Measurements from ENCODE around the gene ZNF775. TPM values are rescaled to one million over a fixed set of nuclear protein-coding genes. Genes with fewer than 3 reads are reported as not detected.
"Not testable (repeated sequence)": the region's sequence is repeated elsewhere in the genome, so short reads cannot be mapped to it uniquely, and the experiment has no call there.

Gene ZNF775
- total RNA-seq, 1 donor from 2014 or later: 0.88 TPM

GRCh38 chr7:150380463-150380862 lies 1.3 kb downstream of the ZNF775 start:
- ATAC-seq (no peak), DNase-seq (ENCODE audit: low spot score) (no peak)

- DNase-seq (ENCODE audit: low spot score): no peak
- ATAC-seq: no peak
These were observed 2.0 kb downstream of the ZNF775 start for GRCh38 chr7:150381096-150381495.

DNA sequence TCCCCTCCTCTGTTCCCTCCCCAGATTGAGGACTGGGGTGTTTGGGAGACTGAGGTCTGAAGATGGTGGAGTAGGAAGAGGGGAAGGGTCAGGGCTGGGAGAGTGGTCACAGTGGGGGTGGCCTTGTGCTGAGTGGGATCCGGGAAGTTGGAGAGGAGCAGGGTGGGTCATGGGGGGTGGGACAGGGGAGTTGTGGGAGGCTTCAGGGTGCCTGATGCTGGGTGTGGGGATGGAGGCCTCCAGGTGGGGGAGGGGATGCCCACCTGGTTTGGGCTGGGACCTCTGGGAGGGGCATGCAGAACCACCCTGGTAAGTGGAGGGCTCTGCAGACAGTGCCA lies 2.6 kb downstream of the ZNF775 start:
- DNase-seq (ENCODE audit: low spot score): no peak

GRCh38 chr7:150382123-150382843 lies 3.2 kb downstream of the ZNF775 start:
- DNase-seq (ENCODE audit: low spot score): no peak
- ATAC-seq: no peak

More for the DNA sequence above, 2.6 kb downstream of the ZNF775 start:
- no peak for ATAC-seq

DNA sequence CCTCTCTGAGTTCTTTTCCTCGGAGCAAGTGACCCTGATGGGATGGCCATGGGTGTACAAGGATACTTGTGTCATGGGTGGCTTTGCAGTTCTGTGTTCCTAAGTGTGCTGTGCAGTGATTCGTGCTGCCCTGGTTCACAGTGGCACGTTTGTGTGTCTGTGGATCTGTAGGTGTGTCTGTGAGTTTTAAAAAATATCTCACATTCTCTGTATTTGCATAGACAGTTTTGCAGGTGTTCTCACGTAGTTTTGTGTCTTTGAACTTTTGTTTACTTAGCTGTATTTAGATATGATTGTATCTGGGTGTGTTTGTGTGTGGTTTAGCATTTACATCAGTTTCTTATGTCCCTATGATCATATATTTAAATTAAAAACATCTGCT lies 3.7 kb downstream of the ZNF775 start:
- DNase-seq (ENCODE audit: low spot score): no peak
- no peak for ATAC-seq

GRCh38 chr7:150383710-150384397 lies 4.7 kb downstream of the ZNF775 start:
- peak; percentile 75 for DNase-seq (ENCODE audit: low spot score)
- peak; percentile 56 for ATAC-seq

DNA sequence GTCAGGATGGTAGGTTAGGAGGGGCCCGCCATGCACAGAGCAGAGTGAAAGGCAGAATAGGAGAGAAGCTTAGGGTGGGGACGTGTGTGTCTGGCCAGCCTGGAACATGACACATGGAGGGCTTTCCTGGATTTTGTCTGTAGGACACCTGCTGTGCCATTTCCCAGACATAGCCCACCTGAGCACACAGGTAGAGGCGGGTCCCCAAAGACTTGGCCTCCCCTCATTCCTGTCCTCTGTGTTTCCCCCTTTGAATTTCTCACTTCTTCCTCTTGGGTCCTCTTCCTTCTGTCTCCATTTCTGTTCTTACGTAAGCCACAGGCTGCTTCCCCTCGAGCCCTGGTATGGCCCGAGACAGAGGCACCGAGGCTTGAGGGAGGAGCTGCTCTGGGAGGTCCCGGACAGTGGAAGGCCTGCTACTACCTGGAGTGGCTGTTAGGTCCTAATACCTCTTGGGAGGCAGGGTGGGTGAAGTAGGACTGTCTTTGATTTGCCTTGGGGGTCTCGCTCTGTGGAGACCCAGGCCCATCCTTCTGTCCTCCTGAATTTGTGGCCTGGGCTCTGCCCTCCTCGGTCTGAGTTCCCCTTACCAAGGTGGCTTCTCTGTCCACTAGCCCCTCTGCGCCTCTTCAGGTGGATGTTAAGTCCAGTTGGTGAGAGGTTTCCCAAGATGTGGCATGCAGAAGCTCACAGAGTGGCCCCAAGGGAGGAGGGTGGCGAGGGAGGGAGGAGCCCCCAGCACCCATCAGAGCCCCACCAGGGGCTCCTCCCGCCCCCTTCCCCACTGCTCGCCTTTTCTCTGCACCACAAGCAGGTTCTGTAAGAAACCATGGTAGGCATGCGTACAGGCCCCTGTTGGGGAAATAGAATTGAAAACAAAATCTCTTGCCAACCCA lies 5.5 kb downstream of the ZNF775 start:
- ATAC-seq (no peak), DNase-seq (ENCODE audit: low spot score) (no peak)

- DNase-seq (ENCODE audit: low spot score): no peak
These were observed 6.2 kb downstream of the ZNF775 start for GRCh38 chr7:150385302-150385723.

GRCh38 chr7:150385884-150386283 lies 6.8 kb downstream of the ZNF775 start:
- not testable (repeated sequence) for DNase-seq (ENCODE audit: low spot score)

More at GRCh38 chr7:150385302-150385723, 6.2 kb downstream of the ZNF775 start:
- ATAC-seq: no peak

GRCh38 chr7:150388306-150388705 lies 9.2 kb downstream of the ZNF775 start:
- ATAC-seq (no peak), DNase-seq (ENCODE audit: low spot score) (no peak)

More at GRCh38 chr7:150385884-150386283, 6.8 kb downstream of the ZNF775 start:
- ATAC-seq: peak; percentile 6

GRCh38 chr7:150388709-150389531 lies 9.8 kb downstream of the ZNF775 start:
- ATAC-seq (peak; percentile 98), DNase-seq (ENCODE audit: low spot score) (peak; percentile 96)

GRCh38 chr7:150389532-150389816 lies 10.3 kb downstream of the ZNF775 start:
- ATAC-seq: no peak
- no peak for DNase-seq (ENCODE audit: low spot score)

- DNase-seq (ENCODE audit: low spot score) (no peak), ATAC-seq (no peak)
These were observed 11.1 kb downstream of the ZNF775 start for GRCh38 chr7:150390205-150390604.

DNA sequence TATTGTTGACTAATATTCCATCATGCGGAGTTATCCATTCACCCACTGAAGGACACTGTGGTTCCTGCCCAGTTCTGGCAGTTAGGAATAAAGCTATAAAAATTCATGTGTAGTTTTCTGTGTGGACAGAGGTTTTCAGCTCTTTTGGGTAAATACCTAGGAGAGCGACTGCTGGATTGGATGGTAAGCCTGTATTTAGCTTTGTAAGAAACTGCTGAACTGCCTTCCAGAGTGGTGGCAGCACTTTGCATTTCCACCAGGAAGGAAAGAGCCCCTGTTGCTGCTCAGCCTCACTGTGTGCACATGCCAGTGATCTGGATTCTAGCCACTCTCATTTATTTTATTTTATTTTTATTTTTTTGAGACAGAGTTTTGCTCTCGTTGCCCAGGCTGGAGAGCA lies 14.2 kb downstream of the ZNF775 start:
- DNase-seq (ENCODE audit: low spot score) (no peak), ATAC-seq (no peak)

DNA sequence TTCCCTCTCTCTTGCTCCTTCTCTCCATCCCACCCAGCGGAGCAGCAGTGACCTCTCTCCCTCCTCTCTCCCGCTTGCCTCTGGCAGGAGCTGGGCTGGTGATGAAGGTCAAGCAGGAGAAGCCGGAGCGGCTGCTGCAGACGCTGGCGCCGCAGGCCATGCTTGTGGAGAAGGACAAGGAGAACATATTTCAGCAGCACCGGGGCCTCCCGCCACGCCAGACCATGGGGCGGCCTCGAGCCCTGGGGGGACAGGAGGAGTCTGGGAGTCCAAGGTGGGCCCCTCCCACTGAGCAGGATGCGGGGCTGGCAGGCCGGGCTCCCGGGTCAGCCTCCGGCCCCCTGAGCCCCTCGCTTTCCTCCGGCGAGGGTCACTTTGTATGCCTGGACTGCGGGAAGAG lies 17.3 kb downstream of the ZNF775 start:
- ATAC-seq (no peak), DNase-seq (ENCODE audit: low spot score) (no peak)

DNA sequence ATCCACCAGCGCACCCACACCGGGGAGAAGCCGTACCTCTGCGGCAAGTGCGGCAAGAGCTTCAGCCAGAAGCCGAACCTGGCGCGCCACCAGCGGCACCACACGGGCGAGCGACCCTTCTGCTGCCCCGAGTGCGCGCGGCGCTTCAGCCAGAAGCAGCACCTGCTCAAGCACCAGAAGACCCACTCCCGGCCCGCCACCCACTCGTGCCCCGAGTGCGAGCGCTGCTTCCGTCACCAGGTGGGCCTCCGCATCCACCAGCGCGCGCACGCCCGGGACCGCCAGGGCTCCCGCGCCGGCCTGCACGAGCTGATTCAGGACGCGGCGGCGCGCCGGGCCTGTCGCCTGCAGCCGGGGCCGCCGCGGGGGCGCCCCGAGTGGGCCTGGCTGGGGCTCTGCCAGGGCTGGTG lies 17.7 kb downstream of the ZNF775 start:
- no peak for ATAC-seq
- no peak for DNase-seq (ENCODE audit: low spot score)

DNA sequence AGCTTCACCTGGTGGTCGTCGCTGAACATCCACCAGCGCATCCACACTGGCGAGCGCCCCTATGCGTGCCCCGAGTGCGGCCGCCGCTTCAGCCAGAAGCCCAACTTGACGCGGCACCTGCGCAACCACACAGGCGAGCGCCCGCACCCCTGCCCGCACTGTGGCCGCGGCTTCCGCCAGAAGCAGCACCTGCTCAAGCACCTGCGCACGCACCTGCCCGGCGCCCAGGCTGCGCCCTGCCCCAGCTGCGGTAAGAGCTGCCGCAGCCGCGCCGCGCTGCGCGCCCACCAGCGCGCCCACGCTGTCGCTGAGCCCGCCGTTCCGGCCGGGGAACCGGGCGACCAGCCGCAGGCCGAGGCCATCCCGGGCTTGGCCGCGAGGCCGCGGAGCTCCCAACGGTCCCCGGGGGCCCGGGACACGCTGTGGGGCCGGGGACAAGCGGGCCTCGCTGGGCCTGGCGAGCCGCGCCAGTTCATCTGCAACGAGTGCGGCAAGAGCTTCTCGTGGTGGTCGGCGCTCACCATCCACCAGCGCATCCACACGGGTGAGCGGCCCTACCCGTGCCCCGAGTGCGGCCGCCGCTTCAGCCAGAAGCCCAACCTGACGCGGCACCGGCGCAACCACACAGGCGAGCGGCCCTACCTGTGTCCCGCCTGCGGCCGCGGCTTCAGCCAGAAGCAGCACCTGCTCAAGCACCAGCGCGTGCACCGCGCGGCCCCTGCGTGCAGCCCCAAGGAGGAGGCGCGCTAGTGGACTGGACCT lies 18.4 kb downstream of the ZNF775 start:
- no peak for DNase-seq (ENCODE audit: low spot score)
- ATAC-seq: no peak

GRCh38 chr7:150398108-150398964 lies 19.2 kb downstream of the ZNF775 start:
- ATAC-seq (no peak), DNase-seq (ENCODE audit: low spot score) (no peak)

DNA sequence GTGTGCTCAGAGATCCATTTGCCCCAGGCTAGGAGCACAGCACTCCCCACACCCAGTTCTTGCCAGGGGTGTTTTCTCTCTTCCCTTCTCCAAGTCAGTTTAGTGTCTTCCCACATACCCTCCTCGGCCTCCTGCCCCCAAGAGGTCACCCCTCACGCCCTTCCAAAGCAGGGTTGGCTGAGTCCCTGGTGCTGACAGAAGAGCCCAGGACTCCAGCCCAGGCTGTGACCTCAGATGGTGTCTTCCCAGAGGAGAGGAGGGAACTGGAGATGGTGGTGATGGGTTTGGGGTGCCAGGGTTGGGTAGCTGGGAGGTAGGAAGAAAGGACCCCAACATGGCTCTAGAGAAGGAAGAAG lies 19.8 kb downstream of the ZNF775 start:
- no peak for ATAC-seq
- no peak for DNase-seq (ENCODE audit: low spot score)
